ENCODE results near the gene KIFAP3.
"Not testable (repeated sequence)": the region's sequence is repeated elsewhere in the genome, so short reads cannot be mapped to it uniquely, and the experiment has no call there.

The KIFAP3 gene

GRCh38 chr1:169918220-169918619 lies 156.3 kb downstream of the KIFAP3 start:
- DNase-seq, result not testable (repeated sequence)

- no peak for DNase-seq
These were observed 159.3 kb downstream of the KIFAP3 start for GRCh38 chr1:169915150-169915549.

GRCh38 chr1:169914531-169914930 lies 160.0 kb downstream of the KIFAP3 start:
- no peak for DNase-seq

DNA sequence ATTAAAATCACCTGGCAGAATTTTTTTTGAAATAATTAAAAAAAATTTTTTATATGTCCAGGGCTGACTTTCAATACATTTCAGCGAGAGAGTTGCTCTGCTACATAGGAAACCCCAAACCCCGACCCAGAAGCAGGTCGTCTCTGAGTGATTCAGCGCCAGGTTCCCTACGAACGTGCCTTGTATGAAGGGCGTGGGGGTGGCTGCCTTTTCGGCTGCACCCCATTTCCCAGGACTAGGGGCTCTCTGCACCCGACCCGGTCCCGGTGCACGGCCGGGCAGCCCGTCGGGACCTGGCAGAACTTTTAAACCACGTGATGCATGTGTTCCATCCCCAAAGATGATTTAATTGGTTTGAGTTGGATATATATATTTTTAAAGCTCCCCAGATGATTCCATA lies 165.0 kb downstream of the KIFAP3 start:
- no peak for DNase-seq

GRCh38 chr1:169906938-169907337 lies 167.6 kb downstream of the KIFAP3 start:
- no peak for DNase-seq

DNA sequence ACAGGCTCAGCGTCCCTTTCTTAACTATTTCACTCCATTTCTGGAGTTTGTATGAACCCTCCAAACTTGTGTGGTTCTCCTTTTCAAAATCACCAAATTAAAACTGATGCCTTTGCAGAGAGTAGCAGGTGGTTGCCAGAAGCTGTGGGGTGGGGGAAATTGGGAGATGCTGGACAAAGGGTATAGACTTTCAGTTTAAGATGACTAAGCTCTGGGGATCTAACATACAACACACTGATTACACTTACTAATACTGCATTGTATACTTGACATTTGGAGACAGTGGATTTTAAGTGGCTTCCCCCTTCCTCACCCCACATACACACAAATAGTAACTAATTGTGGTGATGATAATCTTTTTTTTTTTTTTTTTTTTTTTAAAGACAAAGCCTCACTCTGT lies 169.7 kb downstream of the KIFAP3 start:
- no peak for DNase-seq

DNA sequence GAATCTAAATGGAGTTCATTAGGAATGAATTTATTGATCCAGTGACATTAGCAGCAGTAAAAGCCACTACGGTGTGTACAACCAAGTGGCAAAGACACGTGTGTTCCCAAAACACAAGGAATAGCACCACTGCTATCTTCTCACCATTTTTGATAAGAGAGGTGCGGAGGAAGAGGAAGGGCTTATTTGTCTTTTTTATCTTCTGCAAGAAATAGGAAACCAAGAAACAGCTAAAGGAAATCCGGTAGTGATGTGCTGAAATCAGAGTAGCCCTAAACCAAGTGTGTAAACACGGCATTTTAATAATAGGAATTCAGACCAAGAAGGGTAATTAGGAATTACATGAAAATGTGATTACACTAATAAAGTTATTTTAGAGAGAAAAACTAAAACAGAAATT lies 171.7 kb downstream of the KIFAP3 start:
- DNase-seq, result peak; percentile 26

GRCh38 chr1:169901115-169901514 lies 173.4 kb downstream of the KIFAP3 start:
- no peak for DNase-seq

- DNase-seq, result no peak
These were observed 173.9 kb downstream of the KIFAP3 start for GRCh38 chr1:169900571-169900970.

DNA sequence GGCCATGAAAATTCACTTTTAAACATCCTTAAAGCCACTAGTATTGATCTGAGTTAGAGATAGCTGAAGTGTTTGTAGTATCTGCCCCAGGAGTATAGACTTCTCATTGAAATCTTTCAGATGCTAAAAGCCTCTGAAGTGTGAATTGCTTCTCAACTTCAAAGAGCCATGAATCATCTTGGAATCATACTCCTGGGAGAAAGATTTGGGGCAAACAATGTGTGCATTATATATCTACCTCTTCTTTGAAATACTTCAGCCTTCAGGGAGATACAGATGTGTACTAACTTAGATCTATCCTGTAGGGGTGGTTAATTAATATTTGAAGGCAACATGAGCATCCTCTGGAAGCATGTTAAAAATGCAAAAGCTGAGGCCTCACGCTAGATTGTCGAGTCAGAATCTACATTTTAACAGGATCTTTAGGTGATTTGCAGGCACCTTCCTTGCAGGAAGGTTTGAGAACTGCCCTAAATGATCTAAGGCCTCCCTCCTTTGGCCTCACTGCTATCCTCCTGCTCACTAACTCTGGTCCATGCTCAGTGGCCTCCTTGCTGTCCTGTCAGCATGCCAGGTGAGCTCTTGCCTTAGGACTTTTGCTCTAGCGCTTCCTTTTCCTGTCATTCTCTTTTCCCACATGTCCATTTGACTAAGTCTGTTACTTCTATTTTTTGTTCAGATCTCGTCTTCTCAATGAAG lies 174.8 kb downstream of the KIFAP3 start:
- DNase-seq, result no peak

- DNase-seq, result no peak
These were observed 178.5 kb downstream of the KIFAP3 start for GRCh38 chr1:169896013-169896412.

DNA sequence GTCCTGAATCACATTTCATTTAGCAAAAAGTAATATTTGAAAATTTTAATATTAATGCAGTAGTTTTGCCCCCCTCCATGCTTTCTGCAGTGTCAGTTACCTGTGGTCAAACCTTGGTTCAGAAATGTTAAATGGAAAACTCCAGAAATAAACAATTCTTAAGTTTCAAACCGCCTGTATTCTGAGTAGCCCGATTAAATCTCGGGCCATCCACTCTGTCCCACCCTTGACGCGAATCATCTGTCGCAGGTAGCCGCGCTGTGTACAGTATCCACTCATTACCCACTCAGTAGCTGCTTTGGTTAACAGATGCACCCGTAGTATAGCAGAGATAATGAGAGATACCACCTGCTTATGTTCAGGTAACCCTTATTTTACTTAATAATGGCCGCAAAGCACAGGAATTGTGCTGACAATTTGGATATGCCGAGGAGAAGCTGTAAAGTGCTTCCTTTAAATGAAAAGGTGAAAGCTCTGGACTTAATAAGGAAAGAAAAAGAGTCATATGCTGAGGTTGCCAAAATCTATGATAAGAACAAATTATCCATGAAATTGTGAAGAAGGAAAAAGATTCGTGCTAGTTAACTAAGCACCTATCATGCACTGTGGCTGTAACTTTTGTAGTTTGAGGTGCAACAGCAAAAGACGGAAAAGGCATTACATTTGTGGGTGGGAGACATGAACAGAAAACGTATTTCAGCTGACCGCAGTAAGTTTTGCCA lies 179.9 kb downstream of the KIFAP3 start:
- no peak for DNase-seq

- peak; percentile 96 for DNase-seq
These were observed 180.7 kb downstream of the KIFAP3 start, which contains the start of gene SCYL3 for GRCh38 chr1:169893645-169894423. TSS of gene SCYL3 (minus strand) at chr1:169893896. CDS start at chr1:169888840, 5,056 bp downstream.

- DNase-seq, result no peak
These were observed 181.4 kb downstream of the KIFAP3 start for GRCh38 chr1:169892927-169893644.

- DNase-seq, result no peak
These were observed 182.1 kb downstream of the KIFAP3 start for GRCh38 chr1:169892176-169892926.

- no peak for DNase-seq
These were observed 183.0 kb downstream of the KIFAP3 start for GRCh38 chr1:169891539-169891885.

DNA sequence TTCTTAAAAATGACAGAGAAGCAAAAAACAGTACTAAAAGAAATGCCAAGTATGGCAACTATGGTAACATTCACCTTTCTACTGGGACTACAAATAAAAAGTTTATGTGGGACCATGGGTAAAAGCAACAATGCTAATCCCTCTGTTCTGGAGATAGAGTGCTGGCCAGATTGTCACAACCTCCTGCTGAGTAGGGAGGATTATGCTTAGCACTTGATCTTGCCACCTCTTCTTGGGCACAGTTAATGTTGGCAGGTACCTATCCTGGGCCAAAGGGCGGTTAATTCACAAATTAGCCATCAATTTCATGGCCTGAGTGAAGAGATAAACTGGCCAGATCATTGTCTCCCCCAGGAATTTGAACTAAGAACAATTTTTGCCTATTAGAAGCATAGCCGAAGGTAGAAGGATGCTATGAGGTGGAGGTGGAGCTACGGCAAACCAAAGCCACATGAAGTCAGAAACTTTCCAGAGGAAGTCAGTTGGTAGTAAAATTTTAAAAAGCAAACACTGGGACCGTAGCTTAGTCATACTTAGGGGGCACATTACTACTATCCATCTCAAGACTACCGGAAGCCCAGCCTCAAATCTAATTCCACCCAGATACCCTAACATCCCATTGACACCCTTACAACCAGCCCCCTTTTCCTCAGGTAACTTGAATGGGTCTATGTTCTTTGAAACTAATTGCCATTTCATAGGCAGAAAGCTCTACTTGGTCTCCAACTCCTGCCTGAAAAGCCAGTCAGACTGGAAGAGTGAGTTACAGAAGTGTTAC lies 183.5 kb downstream of the KIFAP3 start:
- DNase-seq, result peak; percentile 74

DNA sequence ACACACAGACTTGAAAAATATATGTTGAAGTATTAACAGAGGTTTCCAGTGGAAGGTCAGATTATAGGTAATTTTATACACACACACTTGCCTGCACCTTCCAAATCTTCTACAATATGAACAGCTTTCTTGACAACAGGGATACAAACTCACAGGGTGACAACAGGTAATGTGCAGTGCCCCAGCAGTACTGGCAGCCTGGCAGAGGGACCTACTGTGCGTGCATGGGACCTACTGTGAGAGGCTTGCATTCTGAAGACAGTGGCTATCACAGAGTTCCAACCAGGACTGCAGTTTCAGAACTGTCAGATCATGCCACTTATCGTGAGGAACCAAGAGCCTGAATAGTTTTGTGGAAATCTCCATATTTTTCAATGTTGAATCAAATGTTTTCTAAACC lies 184.6 kb downstream of the KIFAP3 start:
- DNase-seq, result no peak

- no peak for DNase-seq
These were observed 187.6 kb downstream of the KIFAP3 start for GRCh38 chr1:169886931-169887330.

GRCh38 chr1:169886422-169886821 lies 188.1 kb downstream of the KIFAP3 start:
- DNase-seq, result no peak

- DNase-seq, result no peak
These were observed 189.3 kb downstream of the KIFAP3 start for GRCh38 chr1:169885207-169885606.

GRCh38 chr1:169884634-169885033 lies 189.9 kb downstream of the KIFAP3 start:
- DNase-seq, result no peak

All from CD4-positive, alpha-beta T cell treated with Interleukin-17A for 1 hour (primary cell).